GM11168 (cell line): ENCODE measurements around the gene CFAP73.
"Not testable (repeated sequence)": the region's sequence is repeated elsewhere in the genome, so short reads cannot be mapped to it uniquely, and the experiment has no call there.

Experiments
- in situ Hi-C: fragments of 300-500 bp; cut with MboI; formaldehyde crosslinking; loops from one replicate; pipeline ENCODE4 v1.12.0; 2022; ENCODE audit warnings: low sequenced_read_pairs; ENCODE audit not compliant: unreplicated experiment

Gene CFAP73

GRCh38 chr12:113149361-113150150, at the start of gene CFAP73:
Gene CFAP73, plus strand, starts transcription at chr12:113149724. Its CDS starts 134 bp downstream, at chr12:113149858.
- in situ Hi-C loops, result no loop called here

GRCh38 chr12:113099764-113100163, 49.8 kb upstream of the CFAP73 start:
- in situ Hi-C loops, result loop anchor here (5.0 kb wide), 1 partner anchor 42 kb away; the partner anchor contains the start of gene DTX1

- in situ Hi-C loops, result no loop called here
Observed at GRCh38 chr12:113101751-113102150, 47.8 kb upstream of the CFAP73 start.

GRCh38 chr12:113102811-113103210, 46.7 kb upstream of the CFAP73 start:
- in situ Hi-C loops, result no loop called here

GRCh38 chr12:113103756-113104450, 45.6 kb upstream of the CFAP73 start:
- in situ Hi-C loops, result no loop called here

GRCh38 chr12:113104953-113105510, 44.5 kb upstream of the CFAP73 start:
- in situ Hi-C loops, result no loop called here

- in situ Hi-C loops, result no loop called here
Observed at GRCh38 chr12:113105606-113106271, 43.8 kb upstream of the CFAP73 start.

- in situ Hi-C loops, result no loop called here
Observed at GRCh38 chr12:113106361-113106760, 43.2 kb upstream of the CFAP73 start.

GRCh38 chr12:113108308-113108707, 41.2 kb upstream of the CFAP73 start:
- in situ Hi-C loops, result no loop called here

- in situ Hi-C loops, result no loop called here
Observed at GRCh38 chr12:113109360-113109759, 40.2 kb upstream of the CFAP73 start.

GRCh38 chr12:113109872-113110599, 39.5 kb upstream of the CFAP73 start:
- in situ Hi-C loops, result no loop called here

- in situ Hi-C loops, result no loop called here
Observed at GRCh38 chr12:113111247-113111646, 38.3 kb upstream of the CFAP73 start.

GRCh38 chr12:113112043-113112899, 37.3 kb upstream of the CFAP73 start:
- in situ Hi-C loops, result no loop called here

GRCh38 chr12:113113397-113113796, 36.1 kb upstream of the CFAP73 start:
- in situ Hi-C loops, result no loop called here

GRCh38 chr12:113114447-113115178, 34.9 kb upstream of the CFAP73 start:
- in situ Hi-C loops, result no loop called here

GRCh38 chr12:113115455-113116126, 33.9 kb upstream of the CFAP73 start:
- in situ Hi-C loops, result no loop called here

GRCh38 chr12:113116875-113117274, 32.6 kb upstream of the CFAP73 start:
- in situ Hi-C loops, result no loop called here

GRCh38 chr12:113117684-113118083, 31.8 kb upstream of the CFAP73 start:
- in situ Hi-C loops, result not testable (repeated sequence)
